Trophoblast cell (in vitro differentiated cells and primary cell): ENCODE measurements around the gene TESMIN.
A peak's percentile ranks its signal among the peaks of the same experiment; 100 is the strongest.

Experiments
- DNase-seq, 2 donors: peaks; one replicate each; pipeline ENCODE4 v3.0.0-alpha.2; 2016
- H2AFZ ChIP-seq: 2 replicates; pipeline ENCODE4 v1.6.1; 2013; ENCODE audit warnings: low read length, moderate library complexity, mild to moderate bottlenecking; ENCODE audit not compliant: insufficient read depth, poor library complexity
- H2AK5ac ChIP-seq: 2 replicates; pipeline ENCODE4 v1.6.1; 2013; ENCODE audit warnings: mild to moderate bottlenecking, low read length
- H2BK120ac ChIP-seq: 2 replicates; pipeline ENCODE4 v1.6.1; 2013; ENCODE audit warnings: low read length, mild to moderate bottlenecking, moderate library complexity; ENCODE audit not compliant: insufficient read depth, poor library complexity
- H2BK12ac ChIP-seq: 2 replicates; pipeline ENCODE4 v1.6.1; 2013; ENCODE audit warnings: mild to moderate bottlenecking, low read length, moderate library complexity
- H2BK5ac ChIP-seq: 2 replicates; pipeline ENCODE4 v1.6.1; 2013; ENCODE audit warnings: low read length, low read depth, moderate library complexity, mild to moderate bottlenecking; ENCODE audit not compliant: poor library complexity
- H3K14ac ChIP-seq: 2 replicates; pipeline ENCODE4 v1.6.1; 2013; ENCODE audit warnings: mild to moderate bottlenecking, low read length
- H3K18ac ChIP-seq: 2 replicates; pipeline ENCODE4 v1.6.1; 2013; ENCODE audit warnings: mild to moderate bottlenecking, low read length
- H3K23ac ChIP-seq: 2 replicates; pipeline ENCODE4 v1.6.1; 2013; ENCODE audit warnings: low read length
- H3K27ac ChIP-seq: 2 replicates; pipeline ENCODE4 v1.5.1; 2013; ENCODE audit warnings: low read depth, mild to moderate bottlenecking, inconsistent platforms, low read length, moderate library complexity
- H3K27me3 ChIP-seq: 2 replicates; pipeline ENCODE4 v1.6.1; 2013; ENCODE audit warnings: inconsistent platforms, mild to moderate bottlenecking, low read length, moderate library complexity; ENCODE audit not compliant: insufficient read depth
- H3K36me3 ChIP-seq, 2 experiments: 1 replicate in 1 of 2; 2 replicates in 1 of 2; pipeline ENCODE4 v1.6.1; 2013; ENCODE audit warnings: low read length in 2 of 2, mild to moderate bottlenecking in 2 of 2, moderate library complexity in 1 of 2; ENCODE audit not compliant: insufficient read depth in 2 of 2, control insufficient read depth in 1 of 2
- H3K4ac ChIP-seq: 2 replicates; pipeline ENCODE4 v1.6.1; 2013; ENCODE audit warnings: low read depth, mild to moderate bottlenecking, low read length, moderate library complexity
- H3K4me1 ChIP-seq, 2 experiments: 1 replicate in 1 of 2; 2 replicates in 1 of 2; pipeline ENCODE4 v1.6.1; 2013; ENCODE audit warnings: low read length in 2 of 2, mild to moderate bottlenecking in 2 of 2, moderate library complexity in 1 of 2; ENCODE audit not compliant: insufficient read depth in 2 of 2, control insufficient read depth in 1 of 2
- H3K4me2 ChIP-seq: 2 replicates; pipeline ENCODE4 v1.6.1; 2013; ENCODE audit warnings: inconsistent platforms, mild to moderate bottlenecking, low read length, moderate library complexity
- H3K4me3 ChIP-seq: 2 replicates; pipeline ENCODE4 v1.5.1; 2013; ENCODE audit warnings: mild to moderate bottlenecking, low read depth, low read length, inconsistent platforms
- H3K79me1 ChIP-seq: one replicate; pipeline ENCODE4 v1.6.1; 2013; ENCODE audit warnings: low read length
- H3K79me2 ChIP-seq: 2 replicates; pipeline ENCODE4 v1.6.1; 2013; ENCODE audit warnings: low read length, mild to moderate bottlenecking; ENCODE audit not compliant: control insufficient read depth, insufficient read depth, poor library complexity
- H3K9ac ChIP-seq: 2 replicates; pipeline ENCODE4 v1.6.1; 2013; ENCODE audit warnings: mild to moderate bottlenecking, low read length
- H3K9me3 ChIP-seq: 2 replicates; pipeline ENCODE4 v1.6.1; 2013; ENCODE audit warnings: low read depth, mild to moderate bottlenecking, control low read depth, inconsistent platforms, low read length; ENCODE audit not compliant: insufficient read depth
- H4K12ac ChIP-seq: 2 replicates; pipeline ENCODE4 v1.6.1; 2013; ENCODE audit warnings: low read depth, mild to moderate bottlenecking, low read length, moderate library complexity
- H4K8ac ChIP-seq: 2 replicates; pipeline ENCODE4 v1.6.1; 2013; ENCODE audit warnings: low read depth, mild to moderate bottlenecking, low read length, moderate library complexity
- H4K91ac ChIP-seq: one replicate; pipeline ENCODE4 v1.6.1; 2013; ENCODE audit warnings: low read depth, mild to moderate bottlenecking, low read length, moderate library complexity
- WGBS: extraction: QIAGEN DNeasy Blood & Tissue Kit; methylation state at CpG from one replicate; pipeline ENCODE4 v1.1.7; 2013; ENCODE audit warnings: missing lambda C conversion rate; ENCODE audit not compliant: insufficient read length, insufficient coverage; ENCODE audit errors: extremely low coverage; 5-methylcytosine and 5-hydroxymethylcytosine counted together

The TESMIN gene

DNA sequence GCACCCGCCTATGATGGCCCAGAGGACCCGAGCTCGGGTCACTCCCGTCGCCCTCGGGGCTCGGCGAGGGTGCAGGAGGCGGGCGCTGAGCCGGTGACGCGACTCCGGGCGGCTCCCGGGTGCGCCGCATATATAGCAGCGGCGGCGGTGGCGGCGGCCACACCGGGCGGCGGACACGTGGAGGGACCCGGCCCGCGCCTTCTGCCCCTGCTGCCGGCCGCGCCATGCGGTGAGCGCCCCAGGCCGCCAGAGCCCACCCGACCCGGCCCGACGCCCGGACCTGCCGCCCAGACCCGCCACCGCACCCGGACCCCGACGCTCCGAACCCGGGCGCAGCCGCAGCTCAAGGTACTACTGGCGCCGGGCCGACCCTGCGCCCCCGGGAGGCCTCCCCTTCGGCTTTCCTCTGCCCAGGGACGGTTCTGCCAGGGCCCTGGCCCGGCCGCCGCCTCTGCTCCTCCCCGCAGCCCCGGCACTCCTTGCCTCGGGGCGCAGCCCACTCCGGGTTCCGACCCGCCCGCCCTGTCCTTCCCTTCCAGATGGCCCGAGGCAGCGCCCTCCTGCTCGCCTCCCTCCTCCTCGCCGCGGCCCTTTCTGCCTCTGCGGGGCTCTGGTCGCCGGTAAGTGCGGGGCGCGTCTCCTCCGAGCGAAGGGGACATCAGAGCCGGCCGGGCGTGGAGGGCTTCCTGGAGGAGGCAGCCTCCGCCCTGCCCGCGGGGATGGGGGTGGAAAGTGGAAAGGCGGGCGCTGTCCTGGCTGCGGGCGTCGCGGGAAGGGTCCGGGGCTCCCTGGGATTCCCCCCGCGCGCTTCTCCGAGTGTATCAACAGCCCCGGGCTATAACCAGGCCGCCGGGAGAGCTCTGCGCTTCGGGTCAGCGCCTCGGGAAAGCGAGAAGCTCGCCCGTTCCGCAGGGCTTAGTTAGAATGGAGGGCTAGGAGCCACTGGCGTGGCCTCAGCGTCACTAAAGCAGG is 66.6 kb downstream of the TESMIN start, which contains the start of gene GAL:
TSS of gene GAL (plus strand) at position 160 of the 972 bp plus-strand sequence. CDS start at position 540, 380 bp downstream.
- WGBS, result no CpG with 5 or more reads among the region's 113 CpGs
- H3K4me1 ChIP-seq, result peaks cover 7 to 8% of the 10 kb centered on the region in 2 experiments
- no peaks in the 10 kb centered on the region for H3K79me1 ChIP-seq

DNA sequence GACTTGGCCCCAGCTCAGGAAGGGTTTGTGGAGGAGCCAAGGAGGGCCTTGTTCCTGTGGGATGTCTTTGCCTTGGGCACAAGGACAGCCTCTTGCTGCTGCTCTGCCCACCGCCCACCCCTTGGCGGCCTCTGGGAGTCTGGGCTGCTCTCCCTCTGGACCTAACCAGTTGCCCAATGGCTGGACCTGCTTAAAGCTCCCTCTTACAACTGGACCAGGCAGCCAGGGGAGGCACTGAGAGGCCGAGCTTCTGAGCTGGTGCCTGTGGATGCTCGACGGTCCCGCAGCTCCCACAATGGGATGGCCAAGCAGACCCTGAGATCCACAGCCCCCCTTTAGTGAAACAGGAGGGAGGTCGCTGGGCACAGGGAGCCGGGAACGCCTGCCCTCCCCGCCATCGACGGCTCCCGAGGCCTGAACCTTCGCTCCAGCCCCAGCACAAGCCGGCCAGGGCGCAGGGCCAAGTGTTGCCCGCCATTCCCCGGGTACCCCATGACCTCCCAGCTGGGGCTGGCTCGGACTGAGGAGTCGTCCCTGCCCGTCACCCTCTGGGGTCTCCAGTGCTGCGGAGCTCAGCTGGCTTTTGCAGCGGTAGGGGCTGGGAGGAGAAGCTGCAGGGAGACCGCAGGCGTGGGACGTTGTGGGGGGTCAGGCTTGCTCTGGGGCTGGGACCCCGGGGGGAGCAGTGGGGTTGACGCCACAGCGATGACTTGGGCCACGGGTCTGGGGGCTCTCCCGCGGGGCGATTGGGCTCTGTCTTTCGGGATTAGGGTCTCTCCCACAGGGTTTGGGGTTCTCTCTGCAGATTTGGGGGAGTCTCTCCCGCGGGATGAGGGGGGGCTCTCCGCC is 67.6 kb downstream of the TESMIN start:
- WGBS, result no CpG with 5 or more reads among the region's 37 CpGs
- Histone ChIP-seq H2BK12ac (no peak overlapping the region), H2BK120ac (no peak overlapping the region)

More for the DNA sequence above, 66.6 kb downstream of the TESMIN start, which contains the start of gene GAL:
- Histone ChIP-seq H2BK120ac (no peak within 1 kb of the TSS), H2AK5ac (no peak within 1 kb of the TSS), H3K14ac (no peak within 1 kb of the TSS), H3K9me3 (peaks cover 7% of the 10 kb centered on the region), H3K4ac (no peak within 1 kb of the TSS), H3K4me2 (peak within 1 kb of the TSS; percentile 59), H3K27ac (no peak within 1 kb of the TSS), H3K79me2 (no peaks in the 10 kb centered on the region), H3K36me3 (no peaks in the 10 kb centered on the region), H4K8ac (no peak within 1 kb of the TSS), H4K12ac (no peak within 1 kb of the TSS), H2BK12ac (no peak within 1 kb of the TSS), H4K91ac (no peak within 1 kb of the TSS), H3K9ac (no peak within 1 kb of the TSS), H3K4me3 (no peak within 1 kb of the TSS), H2AFZ (peak within 1 kb of the TSS; percentile 25), H3K18ac (no peak within 1 kb of the TSS), H2BK5ac (no peak within 1 kb of the TSS), H3K27me3 (peaks cover 38% of the 10 kb centered on the region), H3K23ac (no peak within 1 kb of the TSS)
- peak; percentile 4 to 30 for DNase-seq

DNA sequence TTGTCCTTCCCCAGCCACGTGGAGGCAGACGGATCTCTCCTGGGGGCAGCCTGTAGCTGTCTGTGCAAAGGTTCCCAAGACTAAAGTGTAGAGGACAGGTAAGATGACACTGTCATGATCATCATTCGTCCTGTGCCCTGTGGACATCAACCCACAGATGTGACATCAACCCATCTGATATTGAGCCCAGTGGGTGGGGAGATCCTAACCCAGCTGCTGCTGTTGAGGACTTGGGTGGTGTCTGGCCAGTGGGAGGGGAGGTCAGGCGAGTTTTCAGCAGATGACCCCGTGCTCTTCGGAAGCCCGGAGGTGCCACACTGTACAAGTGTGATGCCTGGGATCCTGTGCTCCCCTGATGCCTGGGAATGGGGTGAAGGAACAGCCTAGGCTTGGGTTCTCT is 68.2 kb downstream of the TESMIN start:
- H4K8ac ChIP-seq, result no peak overlapping the region
- no peak overlapping the region for H2AFZ ChIP-seq
- H3K4me1 ChIP-seq, result peaks cover 7 to 8% of the 10 kb centered on the region in 2 experiments
- no peaks in the 10 kb centered on the region for H3K36me3 ChIP-seq
- H4K12ac ChIP-seq, result no peak overlapping the region
- WGBS, result no CpG with 5 or more reads among the region's 7 CpGs
- no peak overlapping the region for H2BK12ac ChIP-seq
- no peak overlapping the region for H2BK5ac ChIP-seq
- no peak for DNase-seq
- no peaks in the 10 kb centered on the region for H3K79me2 ChIP-seq
- no peak overlapping the region for H2BK120ac ChIP-seq
- no peak overlapping the region for H3K27ac ChIP-seq
- H3K14ac ChIP-seq, result no peak overlapping the region
- no peak overlapping the region for H4K91ac ChIP-seq
- H3K9ac ChIP-seq, result no peak overlapping the region
- H3K79me1 ChIP-seq, result no peaks in the 10 kb centered on the region
- no peak overlapping the region for H2AK5ac ChIP-seq
- no peak overlapping the region for H3K23ac ChIP-seq
- H3K18ac ChIP-seq, result no peak overlapping the region
- peaks cover 38% of the 10 kb centered on the region for H3K27me3 ChIP-seq
- no peak overlapping the region for H3K4me3 ChIP-seq
- H3K4ac ChIP-seq, result no peak overlapping the region
- no peak overlapping the region for H3K4me2 ChIP-seq
- H3K9me3 ChIP-seq, result peaks cover 7% of the 10 kb centered on the region

More for the DNA sequence above, 67.6 kb downstream of the TESMIN start:
- no peak overlapping the region for H3K23ac ChIP-seq
- H3K79me2 ChIP-seq, result no peaks in the 10 kb centered on the region
- no peak overlapping the region for H3K14ac ChIP-seq
- peaks cover 7 to 8% of the 10 kb centered on the region in 2 experiments for H3K4me1 ChIP-seq
- H4K8ac ChIP-seq, result no peak overlapping the region
- H3K18ac ChIP-seq, result no peak overlapping the region
- H3K4me3 ChIP-seq, result no peak overlapping the region
- no peaks in the 10 kb centered on the region for H3K79me1 ChIP-seq
- H3K4ac ChIP-seq, result no peak overlapping the region
- peak overlapping the region; percentile 59 for H3K4me2 ChIP-seq
- H3K9ac ChIP-seq, result no peak overlapping the region
- no peaks in the 10 kb centered on the region for H3K36me3 ChIP-seq
- H4K12ac ChIP-seq, result no peak overlapping the region
- H4K91ac ChIP-seq, result no peak overlapping the region
- H2BK5ac ChIP-seq, result no peak overlapping the region
- H3K27ac ChIP-seq, result no peak overlapping the region
- DNase-seq, result no peak
- H2AK5ac ChIP-seq, result no peak overlapping the region
- H3K27me3 ChIP-seq, result peaks cover 38% of the 10 kb centered on the region
- no peak overlapping the region for H2AFZ ChIP-seq
- H3K9me3 ChIP-seq, result peaks cover 7% of the 10 kb centered on the region

DNA sequence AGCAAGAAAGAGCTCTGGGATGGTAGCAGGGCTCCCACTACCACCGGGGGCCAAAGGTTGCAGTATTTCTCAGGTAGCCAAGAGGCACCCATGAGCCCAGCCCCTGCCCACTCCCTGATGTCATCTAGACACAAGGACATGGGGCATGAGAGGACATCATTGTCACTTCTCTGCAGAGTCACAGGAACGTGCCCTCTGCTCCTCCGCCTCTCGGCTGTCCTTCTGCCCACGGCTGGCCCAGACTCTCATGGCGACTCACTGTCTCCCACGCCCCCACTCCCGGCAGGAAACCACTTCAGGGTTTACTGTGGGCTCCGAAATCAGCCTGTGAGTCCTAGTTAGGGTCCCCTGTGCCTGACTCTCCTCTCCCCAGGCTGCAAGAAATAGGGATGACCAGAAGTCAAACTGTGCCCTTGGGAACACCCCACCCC is 68.8 kb downstream of the TESMIN start:
- no peak overlapping the region for H3K4ac ChIP-seq
- H2AFZ ChIP-seq, result no peak overlapping the region
- peaks cover 8% of the 10 kb centered on the region in 2 experiments for H3K4me1 ChIP-seq
- no peaks in the 10 kb centered on the region for H3K36me3 ChIP-seq
- H3K27me3 ChIP-seq, result peaks cover 38% of the 10 kb centered on the region
- no peaks in the 10 kb centered on the region for H3K79me2 ChIP-seq
- no peak overlapping the region for H3K4me2 ChIP-seq
- no peak overlapping the region for H2BK5ac ChIP-seq
- H4K12ac ChIP-seq, result no peak overlapping the region
- H3K14ac ChIP-seq, result no peak overlapping the region
- no peak overlapping the region for H2BK12ac ChIP-seq
- no peak overlapping the region for H4K8ac ChIP-seq
- H2AK5ac ChIP-seq, result no peak overlapping the region
- peaks cover 7% of the 10 kb centered on the region for H3K9me3 ChIP-seq
- no CpG with 5 or more reads among the region's 9 CpGs for WGBS
- H3K4me3 ChIP-seq, result no peak overlapping the region
- H3K23ac ChIP-seq, result no peak overlapping the region
- H2BK120ac ChIP-seq, result no peak overlapping the region
- no peaks in the 10 kb centered on the region for H3K79me1 ChIP-seq
- no peak overlapping the region for H3K18ac ChIP-seq
- H3K9ac ChIP-seq, result no peak overlapping the region
- no peak for DNase-seq
- no peak overlapping the region for H4K91ac ChIP-seq
- H3K27ac ChIP-seq, result no peak overlapping the region
